Measurements from ENCODE around the gene SLC22A23.

DNA sequence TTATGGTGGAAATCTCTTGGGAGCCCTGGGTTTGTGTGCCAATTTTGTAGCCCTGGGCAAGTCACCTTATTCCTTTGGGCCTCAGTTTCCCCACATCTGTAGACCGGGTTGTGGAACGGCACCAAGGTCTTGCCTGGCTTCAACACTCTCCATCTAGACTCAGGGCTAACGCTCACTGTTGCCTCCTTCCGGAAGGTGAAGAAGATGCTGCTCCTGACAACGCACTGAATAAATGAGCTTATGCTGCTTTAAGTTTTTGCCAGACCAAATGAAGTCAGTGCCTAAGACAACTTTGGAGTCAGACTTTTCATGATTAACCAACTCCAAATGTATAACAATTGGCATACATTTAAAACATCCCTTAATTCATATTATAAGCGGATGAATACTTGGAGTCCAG is 145.0 kb downstream of the SLC22A23 start:
- TF ChIP-seq, protein P1, sequence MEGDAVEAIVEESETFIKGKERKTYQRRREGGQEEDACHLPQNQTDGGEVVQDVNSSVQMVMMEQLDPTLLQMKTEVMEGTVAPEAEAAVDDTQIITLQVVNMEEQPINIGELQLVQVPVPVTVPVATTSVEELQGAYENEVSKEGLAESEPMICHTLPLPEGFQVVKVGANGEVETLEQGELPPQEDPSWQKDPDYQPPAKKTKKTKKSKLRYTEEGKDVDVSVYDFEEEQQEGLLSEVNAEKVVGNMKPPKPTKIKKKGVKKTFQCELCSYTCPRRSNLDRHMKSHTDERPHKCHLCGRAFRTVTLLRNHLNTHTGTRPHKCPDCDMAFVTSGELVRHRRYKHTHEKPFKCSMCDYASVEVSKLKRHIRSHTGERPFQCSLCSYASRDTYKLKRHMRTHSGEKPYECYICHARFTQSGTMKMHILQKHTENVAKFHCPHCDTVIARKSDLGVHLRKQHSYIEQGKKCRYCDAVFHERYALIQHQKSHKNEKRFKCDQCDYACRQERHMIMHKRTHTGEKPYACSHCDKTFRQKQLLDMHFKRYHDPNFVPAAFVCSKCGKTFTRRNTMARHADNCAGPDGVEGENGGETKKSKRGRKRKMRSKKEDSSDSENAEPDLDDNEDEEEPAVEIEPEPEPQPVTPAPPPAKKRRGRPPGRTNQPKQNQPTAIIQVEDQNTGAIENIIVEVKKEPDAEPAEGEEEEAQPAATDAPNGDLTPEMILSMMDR (IDR thresholded peaks at IDR 0.05), result no peak
- TF ChIP-seq POLR2A (IDR thresholded peaks at IDR 0.05), result no peak

Measured in adrenal gland (tissue), 5 donors.